BJ (cell line): ENCODE measurements around the gene KCNN1. TPM values are rescaled to one million over a fixed set of nuclear protein-coding genes. Genes with fewer than 3 reads are reported as not detected.
A peak's percentile ranks its signal among the peaks of the same experiment; 100 is the strongest.
"Not testable (repeated sequence)": the region's sequence is repeated elsewhere in the genome, so short reads cannot be mapped to it uniquely, and the experiment has no call there.

Experiments
- CTCF ChIA-PET: fragments of 350-600 bp; formaldehyde crosslinking; extraction: SDS; loops from one replicate; lab custom pipeline; 2021; ENCODE audit warnings: antibody characterized with exemption, inconsistent platforms; lab: Yijun Ruan, JAX
- POLR2A ChIA-PET: fragments of 300-600 bp; sonication (Branson Sonifier 250); formaldehyde crosslinking; extraction: SDS; loops from one replicate; lab custom pipeline; 2021; ENCODE audit warnings: antibody characterized with exemption; lab: Charles Lee
- DNase-seq: peaks from one replicate; pipeline ENCODE4 v3.0.0-alpha.2; 2011; ENCODE audit warnings: low read depth
- H3K27me3 ChIP-seq: 2 replicates; pipeline ENCODE4 v1.6.0; 2011; ENCODE audit warnings: low read length; ENCODE audit not compliant: control insufficient read depth, insufficient read depth
- H3K36me3 ChIP-seq: 2 replicates; pipeline ENCODE4 v1.5.1; 2011; ENCODE audit warnings: low read length; ENCODE audit not compliant: control insufficient read depth, insufficient read depth
- H3K4me3 ChIP-seq: 2 replicates; pipeline ENCODE4 v1.5.1; 2011; ENCODE audit warnings: low read depth, mild to moderate bottlenecking, control low read depth, low read length
- CTCF ChIP-seq: IDR thresholded peaks from 2 replicates; pipeline ENCODE4 v1.5.1; 2011; ENCODE audit warnings: low read depth, mild to moderate bottlenecking, control low read depth, inconsistent platforms, low read length, moderate library complexity; ENCODE audit not compliant: insufficient read depth
- polyA plus RNA-seq: library from polyadenylated mRNA; depleted of rRNA; stranded (reverse); fragments of >200 nt; gene quantifications from 2 replicates; pipeline ENCODE4 v1.2.3, GENCODE V29; 2011

KCNN1 gene
- polyA plus RNA-seq, 1 experiment = 0.06 TPM

GRCh38 chr19:18029617-18030338 lies 62.9 kb downstream of the KCNN1 start:
- no peak for DNase-seq
- Histone ChIP-seq H3K36me3 (no peaks in the 10 kb centered on the region), H3K4me3 (no peak overlapping the region), H3K27me3 (no peaks in the 10 kb centered on the region)
- ChIA-PET POLR2A (no interaction called here), CTCF (interaction anchor here (1.2 kb wide), 2 partner anchors 13 to 29 kb away, joined by 3 read pairs; no protein-coding TSS in a partner anchor)
- no peak for TF ChIP-seq CTCF

DNA sequence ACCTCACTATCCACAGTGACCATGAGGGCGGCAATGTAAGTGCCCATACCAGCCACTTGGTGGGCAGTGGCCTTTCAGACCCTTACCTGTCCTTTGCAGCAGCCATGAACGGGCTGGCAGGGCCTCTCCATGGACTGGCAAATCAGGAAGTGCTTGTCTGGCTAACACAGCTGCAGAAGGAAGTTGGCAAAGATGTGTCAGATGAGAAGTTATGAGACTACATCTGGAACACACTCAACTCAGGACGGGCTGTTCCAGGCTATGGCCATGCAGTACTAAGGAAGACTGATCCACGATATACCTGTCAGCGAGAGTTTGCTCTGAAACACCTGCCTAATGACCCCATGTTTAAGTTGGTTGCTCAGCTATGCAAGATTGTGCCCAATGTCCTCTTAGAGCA lies 64.5 kb downstream of the KCNN1 start:
- POLR2A ChIA-PET, H3K36me3 ChIP-seq, H3K4me3 ChIP-seq, DNase-seq, H3K27me3 ChIP-seq: not testable (repeated sequence)
- CTCF ChIA-PET = interaction anchor here (0.8 to 1.2 kb wide), 2 partner anchors 11 to 28 kb away, joined by 3 read pairs; no protein-coding TSS in a partner anchor

- DNase-seq, H3K27me3 ChIP-seq, H3K4me3 ChIP-seq, POLR2A ChIA-PET, H3K36me3 ChIP-seq: not testable (repeated sequence)
- CTCF ChIA-PET = interaction anchor here (0.5 to 1.2 kb wide), 2 partner anchors 11 to 23 kb away, joined by 3 read pairs; no protein-coding TSS in a partner anchor
Observed at GRCh38 chr19:18032102-18032501, 65.2 kb downstream of the KCNN1 start.

GRCh38 chr19:18041054-18041453 lies 74.1 kb downstream of the KCNN1 start:
- no peaks in the 10 kb centered on the region for H3K36me3 ChIP-seq
- POLR2A ChIA-PET = no interaction called here
- no peak overlapping the region for H3K4me3 ChIP-seq
- no peak for DNase-seq
- no peak for TF ChIP-seq CTCF
- peaks cover 3% of the 10 kb centered on the region for H3K27me3 ChIP-seq
- CTCF ChIA-PET = no interaction called here

DNA sequence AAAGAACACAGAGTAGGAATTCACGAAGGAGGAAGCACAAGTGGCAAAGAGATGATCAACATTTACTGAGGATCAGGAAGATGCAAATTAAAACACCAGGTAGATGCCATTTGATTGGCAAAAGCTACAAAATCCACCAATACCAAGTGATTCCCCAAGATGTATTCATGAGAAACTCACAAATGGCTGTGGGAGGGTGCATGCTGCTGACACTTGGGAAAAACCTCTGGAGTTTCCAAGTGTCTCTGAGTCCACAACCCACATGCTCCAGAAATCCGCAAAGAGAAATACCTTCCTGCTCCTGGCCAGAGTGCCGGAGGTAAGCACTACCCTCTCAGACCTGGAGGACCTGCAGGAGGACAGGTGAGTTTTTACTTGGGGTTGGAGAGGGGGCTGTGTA lies 76.8 kb downstream of the KCNN1 start:
- DNase-seq = no peak
- Histone ChIP-seq H3K27me3 (peaks cover 3% of the 10 kb centered on the region), H3K4me3 (no peak overlapping the region), H3K36me3 (no peaks in the 10 kb centered on the region)
- no peak for TF ChIP-seq CTCF
- ChIA-PET POLR2A (no interaction called here), CTCF (interaction anchor here (0.6 kb wide), 1 partner anchor 709 kb away, joined by 5 read pairs; no protein-coding TSS in a partner anchor)

DNA sequence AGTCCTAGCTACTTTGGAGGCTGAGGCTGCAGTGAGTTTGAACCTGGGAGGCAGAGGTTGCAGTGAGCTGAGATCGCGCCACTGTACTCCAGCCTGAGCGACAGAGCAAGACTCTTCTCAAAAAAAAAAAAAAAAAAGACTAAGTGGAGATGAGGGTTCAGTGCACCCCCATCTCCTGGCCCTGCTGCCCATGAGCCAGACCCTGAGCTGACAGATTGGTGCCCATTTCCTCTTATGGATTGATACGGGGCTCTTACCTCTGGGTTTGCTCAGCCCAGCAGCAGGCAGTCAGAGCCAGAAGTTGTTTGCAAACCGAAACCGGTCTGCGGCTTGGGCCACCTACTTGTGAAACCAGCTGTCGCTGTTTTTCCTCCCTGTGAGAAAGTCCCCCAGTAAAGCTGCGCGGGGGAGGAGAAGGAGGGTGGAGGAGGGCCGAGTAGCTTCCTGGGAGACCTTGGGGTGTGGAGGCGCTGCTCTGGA lies 78.0 kb downstream of the KCNN1 start:
- no peak for DNase-seq
- Histone ChIP-seq H3K4me3 (no peak overlapping the region), H3K27me3 (peaks cover 3% of the 10 kb centered on the region), H3K36me3 (no peaks in the 10 kb centered on the region)
- ChIA-PET POLR2A (interaction anchor here (0.5 kb wide), 1 partner anchor 246 kb away, joined by 7 read pairs; no protein-coding TSS in a partner anchor), CTCF (interaction anchor here (1.4 to 2.6 kb wide), 2 partner anchors 31 to 37 kb away, joined by 3 to 13 read pairs; partner anchors contain the start of gene ARRDC2)
- TF ChIP-seq CTCF = peak; percentile 5; the same call in 1 of the 2 replicates
